Ecto neural progenitor cell (in vitro differentiated cells): ENCODE data around the gene TECPR1.

Experiments used
- DNase-seq: peaks from one replicate; pipeline ENCODE4 v3.0.0-alpha.2; 2018; ENCODE audit warnings: low spot score

The TECPR1 gene

GRCh38 chr7:98210513-98211220 is 41.4 kb downstream of the TECPR1 start:
- peak; percentile 75 for DNase-seq

GRCh38 chr7:98209166-98209920 is 42.7 kb downstream of the TECPR1 start:
- no peak for DNase-seq

- DNase-seq, result no peak
Observed at GRCh38 chr7:98206451-98207330, 45.3 kb downstream of the TECPR1 start.

- DNase-seq, result no peak
Observed at GRCh38 chr7:98205162-98205845, 46.7 kb downstream of the TECPR1 start.

- no peak for DNase-seq
Observed at GRCh38 chr7:98204670-98205069, 47.4 kb downstream of the TECPR1 start.

GRCh38 chr7:98203964-98204605 is 47.9 kb downstream of the TECPR1 start:
- DNase-seq, result no peak

- DNase-seq, result no peak
Observed at GRCh38 chr7:98203261-98203963, 48.6 kb downstream of the TECPR1 start.

- DNase-seq, result no peak
Observed at GRCh38 chr7:98202367-98203195, 49.5 kb downstream of the TECPR1 start.

GRCh38 chr7:98200364-98200763 is 51.7 kb downstream of the TECPR1 start:
- DNase-seq, result no peak

GRCh38 chr7:98199131-98199530 is 52.9 kb downstream of the TECPR1 start:
- no peak for DNase-seq

- DNase-seq, result no peak
Observed at GRCh38 chr7:98196706-98197605, 55.1 kb downstream of the TECPR1 start.

GRCh38 chr7:98194672-98195457 is 57.2 kb downstream of the TECPR1 start:
- no peak for DNase-seq

GRCh38 chr7:98194186-98194585 is 57.8 kb downstream of the TECPR1 start:
- no peak for DNase-seq

- DNase-seq, result no peak
Observed at GRCh38 chr7:98193474-98194180, 58.4 kb downstream of the TECPR1 start.

- DNase-seq, result no peak
Observed at GRCh38 chr7:98192781-98193457, 59.1 kb downstream of the TECPR1 start.

GRCh38 chr7:98191668-98192431 is 60.2 kb downstream of the TECPR1 start:
- no peak for DNase-seq
